Measurements from ENCODE around the gene PSAP.

GRCh38 chr10:71778071-71778825 is 72.8 kb downstream of the PSAP start:
- TF ChIP-seq, protein P1, sequence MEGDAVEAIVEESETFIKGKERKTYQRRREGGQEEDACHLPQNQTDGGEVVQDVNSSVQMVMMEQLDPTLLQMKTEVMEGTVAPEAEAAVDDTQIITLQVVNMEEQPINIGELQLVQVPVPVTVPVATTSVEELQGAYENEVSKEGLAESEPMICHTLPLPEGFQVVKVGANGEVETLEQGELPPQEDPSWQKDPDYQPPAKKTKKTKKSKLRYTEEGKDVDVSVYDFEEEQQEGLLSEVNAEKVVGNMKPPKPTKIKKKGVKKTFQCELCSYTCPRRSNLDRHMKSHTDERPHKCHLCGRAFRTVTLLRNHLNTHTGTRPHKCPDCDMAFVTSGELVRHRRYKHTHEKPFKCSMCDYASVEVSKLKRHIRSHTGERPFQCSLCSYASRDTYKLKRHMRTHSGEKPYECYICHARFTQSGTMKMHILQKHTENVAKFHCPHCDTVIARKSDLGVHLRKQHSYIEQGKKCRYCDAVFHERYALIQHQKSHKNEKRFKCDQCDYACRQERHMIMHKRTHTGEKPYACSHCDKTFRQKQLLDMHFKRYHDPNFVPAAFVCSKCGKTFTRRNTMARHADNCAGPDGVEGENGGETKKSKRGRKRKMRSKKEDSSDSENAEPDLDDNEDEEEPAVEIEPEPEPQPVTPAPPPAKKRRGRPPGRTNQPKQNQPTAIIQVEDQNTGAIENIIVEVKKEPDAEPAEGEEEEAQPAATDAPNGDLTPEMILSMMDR (IDR thresholded peaks at IDR 0.05; ENCODE audit: insufficient read depth, low read length, poor library complexity, severe bottlenecking) = no peak
- no peak for TF ChIP-seq EZH2phosphoT487 (conservative IDR thresholded peaks at IDR 0.05; ENCODE audit: low read length)

Measured in SU-DHL-6 (cell line).